HG02840 (cell line): ENCODE measurements around the gene ZNF777.
"Not testable (repeated sequence)": the region's sequence is repeated elsewhere in the genome, so short reads cannot be mapped to it uniquely, and the experiment has no call there.

Source experiments
- ATAC-seq: cut with Tn5 transposase; IDR thresholded peaks from one replicate; pipeline ENCODE4 v1.9.1; 2021; ENCODE audit warnings: mild to moderate bottlenecking, moderate library complexity, moderate number of reproducible peaks; ENCODE audit not compliant: unreplicated experiment, low FRiP score

Gene ZNF777

GRCh38 chr7:149422162-149422913 is 38.5 kb downstream of the ZNF777 start:
- peak; percentile 94 for ATAC-seq

GRCh38 chr7:149420006-149420405 is 40.9 kb downstream of the ZNF777 start:
- no peak for ATAC-seq

GRCh38 chr7:149415391-149416071 is 45.3 kb downstream of the ZNF777 start:
- ATAC-seq, result no peak

- ATAC-seq, result peak; percentile 53
Measured at GRCh38 chr7:149414745-149415390, 46.0 kb downstream of the ZNF777 start.

DNA sequence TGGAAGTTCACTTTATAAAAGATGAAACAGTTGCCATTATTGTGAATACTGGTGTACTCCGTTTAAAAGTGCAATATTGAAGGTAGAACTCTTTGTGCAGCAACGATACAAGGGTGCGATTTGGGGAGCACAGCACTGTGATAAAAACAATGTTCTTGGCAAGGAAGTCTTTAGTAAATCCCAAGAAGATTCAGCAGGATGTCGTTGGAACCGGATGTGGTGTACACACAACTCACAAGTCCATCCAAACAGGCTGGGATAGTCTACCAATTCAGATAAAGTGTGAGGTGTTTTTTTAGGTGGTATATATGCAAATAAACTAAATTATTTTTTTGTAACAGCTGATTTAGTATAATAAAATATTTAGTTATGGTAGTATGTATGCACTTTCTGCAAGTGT is 46.7 kb downstream of the ZNF777 start:
- ATAC-seq, result no peak

DNA sequence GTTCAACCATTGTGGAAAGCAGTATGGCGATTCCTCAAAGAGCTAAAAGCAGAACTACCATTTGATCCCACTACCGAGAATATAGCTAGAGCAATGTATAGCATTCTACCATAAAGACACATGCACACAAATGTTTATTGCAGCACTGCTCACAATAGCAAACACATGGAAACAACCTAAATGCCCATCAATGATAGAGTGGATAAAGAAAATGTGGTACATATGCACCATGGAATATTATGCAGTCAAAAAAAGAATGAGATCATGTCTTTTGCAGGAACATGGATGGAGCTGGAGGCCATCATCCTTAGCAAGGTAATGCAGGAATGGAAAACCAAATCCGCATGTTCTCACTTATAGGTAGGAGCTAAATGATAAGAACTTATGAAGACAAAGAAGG is 47.8 kb downstream of the ZNF777 start:
- ATAC-seq, result not testable (repeated sequence)

DNA sequence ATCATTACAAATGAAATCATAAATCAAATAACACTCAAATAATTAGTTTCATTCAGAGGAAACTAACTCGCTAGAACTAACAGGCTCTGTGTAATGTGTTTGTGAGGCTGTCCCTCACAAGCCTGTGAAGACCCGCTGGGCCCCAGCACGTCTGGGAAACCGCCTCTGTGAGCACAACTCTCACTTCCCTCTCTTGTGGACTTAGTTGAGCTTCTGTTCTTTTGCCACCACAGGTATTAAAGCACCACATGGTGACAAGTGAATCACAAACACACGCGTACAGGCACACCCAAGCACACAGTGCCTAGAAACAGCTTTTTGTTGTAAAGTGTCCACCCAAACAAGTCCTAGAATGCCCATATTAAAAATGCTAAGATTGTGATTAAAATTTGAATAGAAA is 51.0 kb downstream of the ZNF777 start:
- peak; percentile 77 for ATAC-seq

GRCh38 chr7:149404825-149405224 is 56.0 kb downstream of the ZNF777 start:
- no peak for ATAC-seq

DNA sequence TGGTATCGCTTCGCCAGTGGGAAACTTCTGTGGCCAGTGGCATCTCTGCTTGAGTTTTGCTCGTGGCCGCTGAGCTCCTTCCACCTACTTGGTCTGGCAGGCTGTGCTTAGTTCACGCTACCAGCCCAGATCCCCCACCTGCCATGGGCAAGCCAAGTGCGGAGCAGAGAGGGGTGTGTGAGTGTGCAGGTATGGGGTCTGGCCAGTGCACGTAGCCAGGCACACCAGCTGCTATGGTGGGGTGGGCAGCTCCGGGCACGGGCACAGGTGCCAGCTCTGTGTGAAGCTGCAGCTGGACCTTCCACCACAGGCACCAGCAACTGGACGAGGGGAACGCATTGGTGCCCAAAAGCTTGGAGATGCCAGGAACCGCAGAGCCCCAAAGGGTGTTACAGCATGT is 56.5 kb downstream of the ZNF777 start:
- no peak for ATAC-seq

DNA sequence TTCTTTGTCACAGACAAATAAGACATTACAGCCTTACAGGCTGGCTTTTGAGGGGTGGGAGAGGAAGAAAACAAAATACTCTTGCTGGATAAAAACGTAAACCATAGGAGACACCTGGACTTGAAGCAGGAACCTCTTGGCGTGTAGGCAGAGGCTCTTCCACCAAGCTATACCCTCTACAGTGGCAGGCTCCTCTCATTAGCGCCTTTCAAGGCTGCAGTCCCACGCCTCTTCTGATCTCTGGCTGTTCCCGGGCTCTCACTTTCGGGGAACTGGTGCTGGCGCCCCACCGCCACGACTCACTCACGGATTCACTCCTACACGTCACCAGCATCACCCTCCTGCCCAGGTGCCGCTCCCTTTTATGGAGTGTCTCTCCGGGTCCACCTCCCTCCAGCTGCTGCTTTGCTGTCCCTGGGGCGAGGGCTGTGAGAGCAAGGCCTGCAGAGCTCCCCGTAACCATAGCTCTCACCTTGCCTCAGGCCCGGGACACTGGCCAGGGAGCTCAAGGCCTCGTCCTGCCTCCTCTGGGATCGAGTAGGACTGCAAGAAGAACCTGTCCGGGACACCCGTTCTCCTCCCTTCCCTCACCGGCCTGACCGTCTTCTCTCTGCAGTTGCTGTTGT is 62.6 kb downstream of the ZNF777 start:
- no peak for ATAC-seq

DNA sequence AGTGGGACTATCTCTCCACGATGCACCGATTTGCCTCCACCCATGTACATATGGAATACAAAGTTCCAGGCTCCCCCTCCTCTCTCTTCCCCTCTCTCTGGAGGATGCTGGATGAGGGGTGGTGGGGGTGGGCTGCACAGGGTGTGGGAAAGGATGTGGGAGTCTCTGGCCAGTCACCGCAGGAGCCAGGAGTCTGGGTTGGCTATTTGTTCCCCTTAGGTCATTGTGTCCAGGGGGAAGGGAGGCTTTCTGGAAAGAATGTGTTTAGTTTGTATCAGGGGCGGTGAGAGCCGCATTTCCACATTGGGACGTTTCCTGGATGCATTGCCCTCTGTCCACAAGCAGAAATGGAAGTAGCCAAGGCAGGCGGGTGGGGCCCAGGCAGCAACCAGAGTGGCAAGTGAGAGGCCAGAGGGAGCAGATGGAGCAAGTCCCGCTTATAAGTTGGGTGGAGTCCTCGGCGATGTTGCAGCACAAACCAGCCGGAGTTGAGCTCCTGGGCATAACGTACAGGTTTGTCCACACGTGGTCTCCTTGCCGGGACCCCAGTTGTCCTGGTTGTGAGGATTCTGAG is 63.3 kb downstream of the ZNF777 start:
- ATAC-seq, result no peak

DNA sequence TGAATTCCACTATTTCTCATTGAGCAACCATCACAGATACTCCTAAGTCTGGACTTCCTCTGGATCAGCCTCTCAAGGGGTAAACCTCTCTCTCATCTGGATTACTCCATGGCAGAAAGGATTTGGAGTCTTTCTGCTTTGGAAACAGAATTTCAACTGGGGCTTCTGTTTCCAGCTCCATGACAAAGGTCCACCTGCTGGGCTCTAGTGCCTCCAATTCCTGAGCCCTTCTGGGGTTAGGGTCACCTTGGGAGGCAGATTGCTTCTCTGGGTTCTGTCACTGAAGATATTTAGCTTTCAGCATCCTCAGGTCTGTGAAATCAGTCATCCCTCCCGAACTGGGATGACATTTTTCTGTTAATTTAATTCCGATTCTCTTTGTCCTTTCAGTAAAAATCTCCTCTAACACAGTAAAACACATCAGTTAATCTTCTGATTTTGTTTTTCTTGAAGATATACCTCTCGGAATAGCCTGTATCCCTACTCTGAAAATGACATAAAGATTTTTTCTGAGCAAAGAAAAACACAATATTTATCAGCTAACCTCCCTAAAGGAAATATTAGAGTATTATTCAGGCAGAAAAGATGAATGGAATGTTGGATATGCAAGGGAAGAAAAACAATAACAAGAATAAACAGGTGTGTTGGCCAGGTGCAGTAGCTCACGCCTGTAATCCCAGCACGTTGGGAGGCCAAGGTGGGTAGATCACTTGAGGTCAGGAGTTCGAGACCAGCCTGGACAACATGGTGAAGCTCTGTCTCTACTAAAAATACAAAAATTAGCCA is 72.1 kb downstream of the ZNF777 start:
- not testable (repeated sequence) for ATAC-seq

GRCh38 chr7:149386514-149386913 is 74.3 kb downstream of the ZNF777 start:
- ATAC-seq, result not testable (repeated sequence)

GRCh38 chr7:149385195-149385950 is 75.5 kb downstream of the ZNF777 start:
- no peak for ATAC-seq
